NOMO-1 (cell line): ENCODE measurements around the gene LBP.
A peak's percentile ranks its signal among the peaks of the same experiment; 100 is the strongest.
"Not testable (repeated sequence)": the region's sequence is repeated elsewhere in the genome, so short reads cannot be mapped to it uniquely, and the experiment has no call there.

Source experiments
- DNase-seq, 2 experiments: peaks; one replicate each; lab custom pipeline; 2025; ENCODE audit not compliant: unreplicated experiment in 2 of 2; lab: John Stamatoyannopoulos, UW

Gene LBP

GRCh38 chr20:38393259-38393658 lies 47.0 kb downstream of the LBP start:
- DNase-seq, result no peak

GRCh38 chr20:38395165-38395564 lies 48.9 kb downstream of the LBP start:
- no peak for DNase-seq

- DNase-seq, result peak; percentile 55 to 59
Observed at GRCh38 chr20:38395751-38396395, 49.6 kb downstream of the LBP start.

GRCh38 chr20:38402089-38402488 lies 55.8 kb downstream of the LBP start:
- DNase-seq, result no peak

- DNase-seq, result no peak
Observed at GRCh38 chr20:38402816-38403215, 56.5 kb downstream of the LBP start.

GRCh38 chr20:38404016-38404415 lies 57.7 kb downstream of the LBP start:
- no peak for DNase-seq

GRCh38 chr20:38405132-38405531 lies 58.9 kb downstream of the LBP start:
- DNase-seq, result no peak

- DNase-seq, result no peak
Observed at GRCh38 chr20:38406476-38406875, 60.2 kb downstream of the LBP start.

- no peak for DNase-seq
Observed at GRCh38 chr20:38407321-38407720, 61.0 kb downstream of the LBP start.

GRCh38 chr20:38407822-38408221 lies 61.5 kb downstream of the LBP start:
- not testable (repeated sequence) for DNase-seq

GRCh38 chr20:38412877-38413577 lies 66.7 kb downstream of the LBP start:
- no peak for DNase-seq

GRCh38 chr20:38414769-38415450 lies 68.6 kb downstream of the LBP start:
- DNase-seq, result no peak

- DNase-seq, result no peak
Observed at GRCh38 chr20:38418509-38419204, 72.4 kb downstream of the LBP start.

GRCh38 chr20:38420388-38421085 lies 74.3 kb downstream of the LBP start:
- DNase-seq, result no peak

- no peak for DNase-seq
Observed at GRCh38 chr20:38421915-38422314, 75.6 kb downstream of the LBP start.

GRCh38 chr20:38423541-38423940 lies 77.3 kb downstream of the LBP start:
- no peak for DNase-seq

GRCh38 chr20:38424401-38424800 lies 78.1 kb downstream of the LBP start:
- no peak for DNase-seq

- peak in 1 of 2 experiments; percentile 16 for DNase-seq
Observed at GRCh38 chr20:38426006-38426897, 80.0 kb downstream of the LBP start.
